Activated T-cell treated with anti-CD3 and anti-CD28 coated beads, Interleukin-2, amount 50 U/mL, for 72 hours (primary cell): ENCODE measurements around the gene PPARD. TPM values are rescaled to one million over a fixed set of nuclear protein-coding genes. Genes with fewer than 3 reads are reported as not detected.
"Not testable (repeated sequence)": the region's sequence is repeated elsewhere in the genome, so short reads cannot be mapped to it uniquely, and the experiment has no call there.

ENCODE experiments used
- ATAC-seq, 2 donors: fragments of 150-1000 bp; cut with Tn5 transposase; replicated peaks in 1 of 2; 2 replicates each; pipeline ENCODE4 v1.10.0; 2021; ENCODE audit warnings: moderate library complexity in 2 of 2, mild to moderate bottlenecking in 1 of 2
- DNase-seq, 2 donors: peaks; one replicate each; pipeline ENCODE4 v3.0.0; 2021 to 2022; ENCODE audit warnings: mixed read lengths in 1 of 2
- H3K27ac Mint-ChIP-seq: one replicate; pipeline ENCODE4 v1.8.0; 2022; ENCODE audit warnings: mild to moderate bottlenecking, moderate library complexity, mixed read lengths
- H3K27me3 Mint-ChIP-seq: one replicate; pipeline ENCODE4 v1.8.0; 2022; ENCODE audit warnings: low read depth, mixed read lengths
- H3K36me3 Mint-ChIP-seq, 2 donors: one replicate each; pipeline ENCODE4 v1.8.0; 2022; ENCODE audit warnings: mixed read lengths in 2 of 2, mild to moderate bottlenecking in 1 of 2; ENCODE audit not compliant: insufficient read depth in 2 of 2
- H3K4me1 Mint-ChIP-seq: one replicate; pipeline ENCODE4 v1.8.0; 2022; ENCODE audit warnings: low read depth, mixed read lengths
- H3K4me3 Mint-ChIP-seq, 2 donors: one replicate each; pipeline ENCODE4 v1.8.0; 2022; ENCODE audit warnings: mild to moderate bottlenecking in 2 of 2, mixed read lengths in 2 of 2, moderate library complexity in 2 of 2
- H3K9me3 Mint-ChIP-seq, 2 donors: one replicate each; pipeline ENCODE4 v1.8.0; 2022; ENCODE audit warnings: mixed read lengths in 2 of 2
- total RNA-seq, 2 donors: library from RNA; stranded (reverse); gene quantifications; one replicate each; pipeline ENCODE4 v1.2.3, GENCODE V29; 2022

The PPARD gene
- total RNA-seq, 2 donors from 2014 or later: 24.1 to 27.9 TPM

GRCh38 chr6:35304299-35304698 is 38.1 kb upstream of the PPARD start:
- Mint-ChIP-seq H3K27me3 (no peaks in the 10 kb centered on the region), H3K36me3 (peaks cover 6 to 16% of the 10 kb centered on the region in 2 donors), H3K4me1 (peaks cover 82% of the 10 kb centered on the region)

DNA sequence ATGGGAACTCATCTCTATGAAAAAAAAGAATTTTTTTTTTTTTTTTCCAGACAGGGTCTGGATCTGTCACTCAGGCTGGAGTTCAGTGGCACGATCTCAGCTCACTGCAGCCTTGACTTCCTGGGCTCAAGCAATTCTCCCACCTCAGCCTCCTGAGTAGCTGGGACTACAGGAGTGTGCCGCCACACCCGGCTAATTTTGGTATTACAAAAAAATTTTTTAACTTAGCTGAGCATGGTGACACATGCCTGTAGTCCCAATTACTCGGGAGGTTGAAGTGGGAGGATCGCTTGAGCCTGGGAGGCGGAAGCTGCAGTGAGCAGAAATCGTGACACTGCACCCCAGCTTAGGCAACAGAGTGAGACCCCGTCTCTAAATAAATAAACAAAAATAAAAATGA is 37.2 kb upstream of the PPARD start:
- H3K27ac Mint-ChIP-seq: no peak overlapping the region
- H3K9me3 Mint-ChIP-seq: no peaks in the 10 kb centered on the region
- no peaks in the 10 kb centered on the region for H3K27me3 Mint-ChIP-seq
- H3K4me3 Mint-ChIP-seq: no peak overlapping the region
- no peak for ATAC-seq
- peak in 1 of 2 donors; percentile 18 for DNase-seq
- peaks cover 82% of the 10 kb centered on the region for H3K4me1 Mint-ChIP-seq
- peaks cover 5 to 20% of the 10 kb centered on the region in 2 donors for H3K36me3 Mint-ChIP-seq

More at GRCh38 chr6:35304299-35304698, 38.1 kb upstream of the PPARD start:
- no peaks in the 10 kb centered on the region for H3K9me3 Mint-ChIP-seq
- H3K27ac Mint-ChIP-seq: peak overlapping the region; percentile 78
- ATAC-seq (no peak), DNase-seq (no peak)
- peak overlapping the region; percentile 93 to 95 for H3K4me3 Mint-ChIP-seq

DNA sequence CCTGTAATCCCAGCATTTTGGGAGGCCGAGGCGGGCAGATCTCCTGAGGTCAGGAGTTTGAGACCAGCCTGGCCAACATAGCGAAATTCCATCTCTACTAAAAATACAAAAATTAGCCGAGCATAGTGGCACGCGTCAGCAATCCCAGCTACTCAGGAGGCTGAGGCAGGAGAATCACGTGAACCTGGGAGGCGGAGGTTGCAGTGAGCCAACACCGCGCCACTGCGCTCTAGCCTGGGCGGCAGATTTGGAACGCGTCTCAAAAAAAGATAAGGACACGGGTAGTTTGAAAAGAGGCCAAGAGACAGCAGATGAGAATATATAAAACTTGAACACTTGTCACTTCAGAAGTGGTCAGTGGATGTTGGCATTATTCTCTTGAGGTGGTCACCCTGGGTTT is 35.2 kb upstream of the PPARD start:
- H3K4me3 Mint-ChIP-seq, H3K27ac Mint-ChIP-seq, H3K9me3 Mint-ChIP-seq, ATAC-seq, DNase-seq, H3K27me3 Mint-ChIP-seq: not testable (repeated sequence)
- Mint-ChIP-seq H3K4me1 (peaks cover 82% of the 10 kb centered on the region), H3K36me3 (peaks cover 5 to 20% of the 10 kb centered on the region in 2 donors)

DNA sequence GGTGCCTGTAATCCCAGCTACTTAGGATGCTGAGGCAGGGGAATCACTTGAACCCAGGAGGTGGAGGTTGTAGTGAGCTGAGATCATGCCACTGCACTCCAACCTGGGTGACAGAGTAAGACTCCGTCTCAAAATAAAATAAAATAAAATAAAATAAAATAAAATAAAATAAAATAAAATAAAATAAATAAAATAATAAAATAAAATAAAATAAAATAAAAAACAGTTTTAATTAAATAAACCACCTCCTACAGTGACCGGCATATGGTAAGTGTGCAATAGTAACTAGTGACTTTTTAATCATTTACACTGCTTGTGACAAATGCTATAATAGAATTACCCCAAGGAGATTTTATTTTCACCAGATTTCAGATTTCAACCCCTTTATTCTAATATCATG is 33.8 kb upstream of the PPARD start:
- H3K27me3 Mint-ChIP-seq, H3K4me3 Mint-ChIP-seq, H3K27ac Mint-ChIP-seq, H3K9me3 Mint-ChIP-seq, DNase-seq, ATAC-seq: not testable (repeated sequence)
- peaks cover 6 to 19% of the 10 kb centered on the region in 2 donors for H3K36me3 Mint-ChIP-seq
- peaks cover 81% of the 10 kb centered on the region for H3K4me1 Mint-ChIP-seq

- Mint-ChIP-seq H3K27me3 (no peaks in the 10 kb centered on the region), H3K36me3 (peaks cover 4 to 19% of the 10 kb centered on the region in 2 donors), H3K4me3 (peak overlapping the region; percentile 75 to 78), H3K4me1 (peaks cover 81% of the 10 kb centered on the region), H3K27ac (peak overlapping the region; percentile 94), H3K9me3 (no peaks in the 10 kb centered on the region)
- DNase-seq (no peak), ATAC-seq (no peak)
Measured at GRCh38 chr6:35309611-35310264, 32.6 kb upstream of the PPARD start.

- Mint-ChIP-seq H3K27me3 (no peaks in the 10 kb centered on the region), H3K36me3 (peaks cover 4 to 24% of the 10 kb centered on the region in 2 donors), H3K27ac (peak overlapping the region; percentile 94), H3K4me3 (peak overlapping the region; percentile 75 to 78), H3K9me3 (no peaks in the 10 kb centered on the region), H3K4me1 (peaks cover 86% of the 10 kb centered on the region)
- DNase-seq (peak in 1 of 2 donors; percentile 26), ATAC-seq (peak; percentile 58 to 69)
Measured at GRCh38 chr6:35310265-35310831, 32.0 kb upstream of the PPARD start.

- peak overlapping the region; percentile 75 to 78 for H3K4me3 Mint-ChIP-seq
- H3K27ac Mint-ChIP-seq: peak overlapping the region; percentile 94
- DNase-seq: peak; percentile 54 to 61
- ATAC-seq: peak; percentile 78 to 86
- H3K4me1 Mint-ChIP-seq: peaks cover 88% of the 10 kb centered on the region
- peaks cover 8 to 29% of the 10 kb centered on the region in 2 donors for H3K36me3 Mint-ChIP-seq
- no peaks in the 10 kb centered on the region for H3K27me3 Mint-ChIP-seq
- no peaks in the 10 kb centered on the region for H3K9me3 Mint-ChIP-seq
Measured at GRCh38 chr6:35311390-35312075, 30.8 kb upstream of the PPARD start.

DNA sequence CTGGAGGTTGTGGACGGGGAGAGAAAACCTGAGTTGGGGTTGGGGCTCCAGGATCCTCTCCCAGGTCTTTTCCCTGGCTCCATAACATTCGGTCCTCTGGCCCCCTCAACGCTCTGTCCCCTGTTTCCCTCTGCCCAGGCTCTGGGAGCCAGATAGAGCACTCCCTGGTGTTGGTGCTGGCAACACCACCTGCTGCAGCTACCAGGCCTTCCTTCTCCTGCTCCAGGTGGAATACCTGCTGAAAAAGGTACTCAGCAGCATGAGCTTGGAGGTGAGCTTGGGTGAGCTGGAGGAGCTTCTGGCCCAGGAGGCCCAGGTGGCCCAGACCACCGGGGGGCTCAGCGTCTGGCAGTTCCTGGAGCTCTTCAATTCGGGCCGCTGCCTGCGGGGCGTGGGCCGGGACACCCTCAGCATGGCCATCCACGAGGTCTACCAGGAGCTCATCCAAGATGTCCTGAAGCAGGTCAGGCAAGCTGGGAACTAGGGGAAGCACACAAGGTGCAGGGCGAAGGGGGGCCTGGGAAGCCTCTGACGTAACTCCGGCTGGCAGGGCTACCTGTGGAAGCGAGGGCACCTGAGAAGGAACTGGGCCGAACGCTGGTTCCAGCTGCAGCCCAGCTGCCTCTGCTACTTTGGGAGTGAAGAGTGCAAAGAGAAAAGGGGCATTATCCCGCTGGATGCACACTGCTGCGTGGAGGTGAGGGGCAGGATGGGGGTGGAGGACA is 30.1 kb upstream of the PPARD start:
- H3K36me3 Mint-ChIP-seq: peaks cover 10 to 37% of the 10 kb centered on the region in 2 donors

GRCh38 chr6:35312807-35313206 is 29.6 kb upstream of the PPARD start:
- H3K9me3 Mint-ChIP-seq: no peaks in the 10 kb centered on the region
- DNase-seq (no peak), ATAC-seq (no peak)
- peaks cover 80% of the 10 kb centered on the region for H3K4me1 Mint-ChIP-seq
- peak overlapping the region; percentile 75 to 78 for H3K4me3 Mint-ChIP-seq
- peak overlapping the region; percentile 94 for H3K27ac Mint-ChIP-seq
- peaks cover 12 to 41% of the 10 kb centered on the region in 2 donors for H3K36me3 Mint-ChIP-seq
- H3K27me3 Mint-ChIP-seq: no peaks in the 10 kb centered on the region

More for the DNA sequence above, 30.1 kb upstream of the PPARD start:
- Mint-ChIP-seq H3K4me3 (peak overlapping the region; percentile 75 to 78), H3K9me3 (no peaks in the 10 kb centered on the region), H3K27me3 (no peaks in the 10 kb centered on the region), H3K27ac (peak overlapping the region; percentile 94), H3K4me1 (peaks cover 86% of the 10 kb centered on the region)
- ATAC-seq (no peak), DNase-seq (no peak)

GRCh38 chr6:35317483-35318195 is 24.7 kb upstream of the PPARD start:
- H3K27ac Mint-ChIP-seq: peak overlapping the region; percentile 1
- no peak for DNase-seq

GRCh38 chr6:35318196-35319171 is 23.9 kb upstream of the PPARD start:
- Mint-ChIP-seq H3K36me3 (peaks cover 20 to 56% of the 10 kb centered on the region in 2 donors), H3K27ac (no peak overlapping the region), H3K27me3 (no peaks in the 10 kb centered on the region), H3K4me3 (no peak overlapping the region), H3K9me3 (no peaks in the 10 kb centered on the region), H3K4me1 (peaks cover 33% of the 10 kb centered on the region)
- ATAC-seq (no peak), DNase-seq (no peak)

More at GRCh38 chr6:35317483-35318195, 24.7 kb upstream of the PPARD start:
- ATAC-seq: no peak
- Mint-ChIP-seq H3K36me3 (peaks cover 20 to 56% of the 10 kb centered on the region in 2 donors), H3K27me3 (no peaks in the 10 kb centered on the region), H3K4me1 (peaks cover 40% of the 10 kb centered on the region), H3K4me3 (no peak overlapping the region), H3K9me3 (no peaks in the 10 kb centered on the region)
